COR-L47 (cell line): ENCODE data around the gene TPRN.

Source experiments
- DNase-seq: peaks from one replicate; lab custom pipeline; 2025; lab: John Stamatoyannopoulos, UW

Gene TPRN

GRCh38 chr9:137206602-137207001, 6.1 kb upstream of the TPRN start:
- no peak for DNase-seq

GRCh38 chr9:137205126-137206069, 4.9 kb upstream of the TPRN start, which contains the start of the genes NDOR1 and TMEM203:
TSS of gene NDOR1 (plus strand) at chr9:137205700. CDS start at chr9:137205778, 78 bp downstream.
TSS of gene TMEM203 (minus strand) at chr9:137205648. CDS start at chr9:137205414, 234 bp downstream.
- DNase-seq, result peak; percentile 70

GRCh38 chr9:137204731-137205125, 4.2 kb upstream of the TPRN start:
- no peak for DNase-seq

- no peak for DNase-seq
These were observed 2.4 kb upstream of the TPRN start for GRCh38 chr9:137202966-137203365.

- no peak for DNase-seq
These were observed 796 bp upstream of the TPRN start for GRCh38 chr9:137201205-137201868.

GRCh38 chr9:137199411-137200121, 975 bp downstream of the TPRN start:
- DNase-seq, result no peak

GRCh38 chr9:137198902-137199283, 1.6 kb downstream of the TPRN start:
- DNase-seq, result no peak

GRCh38 chr9:137198051-137198901, 2.3 kb downstream of the TPRN start:
- no peak for DNase-seq

- peak; percentile 95 for DNase-seq
These were observed 4.9 kb downstream of the TPRN start for GRCh38 chr9:137195525-137196220.

- DNase-seq, result no peak
These were observed 5.6 kb downstream of the TPRN start for GRCh38 chr9:137194909-137195308.

- DNase-seq, result no peak
These were observed 6.2 kb downstream of the TPRN start for GRCh38 chr9:137194388-137194787.

- DNase-seq, result no peak
These were observed 6.8 kb downstream of the TPRN start for GRCh38 chr9:137193771-137194170.

- no peak for DNase-seq
These were observed 7.7 kb downstream of the TPRN start for GRCh38 chr9:137192859-137193258.

GRCh38 chr9:137192448-137192780, 8.1 kb downstream of the TPRN start:
- DNase-seq, result no peak

- DNase-seq, result no peak
These were observed 8.7 kb downstream of the TPRN start for GRCh38 chr9:137191691-137192447.

GRCh38 chr9:137191245-137191644, 9.3 kb downstream of the TPRN start:
- DNase-seq, result no peak

GRCh38 chr9:137190315-137190856, 10.2 kb downstream of the TPRN start:
- DNase-seq, result no peak

GRCh38 chr9:137189297-137190295, 10.9 kb downstream of the TPRN start:
- no peak for DNase-seq
